ENCODE measurements around the gene GPR18. TPM values are rescaled to one million over a fixed set of nuclear protein-coding genes. Genes with fewer than 3 reads are reported as not detected.
A peak's percentile ranks its signal among the peaks of the same experiment; 100 is the strongest.

The GPR18 gene
- total and polyA plus RNA-seq, 9 of the 15 experiments (the other 6 are each of a cell fraction or from before 2014, with no cell fraction given): 0.75 TPM; not detected in 8

DNA sequence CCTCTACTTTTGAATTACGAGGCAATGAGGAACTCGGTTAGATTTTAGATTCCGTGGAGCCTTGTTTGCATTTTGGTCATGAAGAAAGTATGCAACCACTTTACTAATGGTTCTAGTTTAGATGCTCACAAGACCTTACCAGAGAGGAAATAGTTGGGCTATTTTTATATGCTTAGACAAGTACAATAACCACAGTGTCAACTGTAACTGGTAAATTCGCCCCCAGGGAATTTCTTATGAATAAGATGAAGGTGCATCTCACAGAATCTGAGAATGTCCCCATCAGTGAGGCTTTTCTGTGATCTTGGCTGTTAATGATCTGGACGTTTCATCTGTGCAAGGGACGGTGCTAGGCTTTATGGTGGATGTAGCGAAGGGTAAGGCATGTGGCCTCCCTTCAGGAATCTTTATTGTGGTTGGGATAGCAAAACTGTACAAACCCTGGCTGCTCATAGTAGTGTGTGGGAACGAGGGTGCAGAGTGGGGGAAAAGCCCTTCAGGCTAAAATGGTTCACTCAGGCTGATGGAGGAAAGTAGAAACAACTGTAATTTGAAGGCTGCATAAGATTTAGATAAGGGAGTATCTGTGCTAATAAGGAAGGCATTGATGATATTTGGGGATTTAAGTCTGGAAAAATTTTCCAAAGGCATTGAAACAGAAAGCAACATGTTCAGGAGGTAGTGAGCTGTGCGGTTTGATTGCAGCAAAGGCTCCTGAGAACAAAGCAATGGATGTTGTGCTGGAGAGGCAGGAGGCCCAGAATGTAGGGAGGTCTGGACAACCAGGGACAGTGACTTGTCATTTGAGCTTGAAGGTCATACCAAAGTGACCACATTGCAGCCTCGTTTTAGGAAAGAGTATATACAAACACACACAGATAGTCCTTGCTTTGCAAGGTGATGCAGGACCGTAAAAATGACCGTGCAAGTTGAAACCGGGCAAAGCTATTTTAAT is 29.2 kb downstream of the GPR18 start:
- Histone ChIP-seq H3K9ac (ENCODE audit: insufficient read depth in 1 of 2, low read depth in 2 of 2, low read length in 2 of 2) (no peak overlapping the region), H3K79me2 (ENCODE audit: control insufficient read depth, insufficient read depth, low read length) (peaks cover 89% of the 10 kb centered on the region), H2AFZ (ENCODE audit: low read depth, low read length) (no peak overlapping the region), H3K27me3 (ENCODE audit: control insufficient read depth in 2 of 2, insufficient read depth in 2 of 2, low read length in 2 of 2) (no peaks in the 10 kb centered on the region), H3K4me1 (replicated peaks in 1 of 2; ENCODE audit: control insufficient read depth in 2 of 2, insufficient read depth in 2 of 2, low read length in 2 of 2) (peaks cover 0 to 12% of the 10 kb centered on the region in 2 experiments; a peak in 3 of 5 replicates), H3K9me3 (replicated peaks; ENCODE audit: control insufficient read depth, insufficient read depth, low read depth, low read length) (no peaks in the 10 kb centered on the region), H3K4me2 (ENCODE audit: insufficient read depth, low read length) (no peak overlapping the region), H3K36me3 (ENCODE audit: control insufficient read depth, insufficient read depth, low read length) (peaks cover 7% of the 10 kb centered on the region; the same call in 1 of the 3 replicates), H3K27ac (ENCODE audit: extremely low read depth, low read depth, low read length) (no peak overlapping the region), H4K20me1 (replicated peaks; ENCODE audit: control insufficient read depth, insufficient read depth, low read length) (peaks cover 17% of the 10 kb centered on the region), H3K4me3 (no peak overlapping the region), H3K9me1 (ENCODE audit: control insufficient read depth, insufficient read depth, low read length) (no peaks in the 10 kb centered on the region)
- peak; percentile 63 for ATAC-seq
- no peak for FAIRE-seq
- POLR2A ChIA-PET: interaction anchor here (0.5 kb wide), 1 partner anchor 42 kb away, joined by 3 read pairs; no protein-coding TSS in a partner anchor
- intact Hi-C loops (cut with micrococcal nuclease) (no loop called here), in situ Hi-C loops (cut with MboI) (no loop called here)
- peak in 1 of 4 experiments; percentile 17 for DNase-seq (ENCODE audit: extremely low read depth in 1 of 4, low spot score in 3 of 4)
- TF ChIP-seq CCNT2 (IDR thresholded peaks at IDR 0.05; ENCODE audit: borderline replicate concordance, extremely low read depth, insufficient read length, low read depth, low read length) (no peak), ESRRA (IDR thresholded peaks at IDR 0.05; ENCODE audit: borderline replicate concordance, low read depth) (peak; percentile 83)
- TF ChIP-seq, protein P1, sequence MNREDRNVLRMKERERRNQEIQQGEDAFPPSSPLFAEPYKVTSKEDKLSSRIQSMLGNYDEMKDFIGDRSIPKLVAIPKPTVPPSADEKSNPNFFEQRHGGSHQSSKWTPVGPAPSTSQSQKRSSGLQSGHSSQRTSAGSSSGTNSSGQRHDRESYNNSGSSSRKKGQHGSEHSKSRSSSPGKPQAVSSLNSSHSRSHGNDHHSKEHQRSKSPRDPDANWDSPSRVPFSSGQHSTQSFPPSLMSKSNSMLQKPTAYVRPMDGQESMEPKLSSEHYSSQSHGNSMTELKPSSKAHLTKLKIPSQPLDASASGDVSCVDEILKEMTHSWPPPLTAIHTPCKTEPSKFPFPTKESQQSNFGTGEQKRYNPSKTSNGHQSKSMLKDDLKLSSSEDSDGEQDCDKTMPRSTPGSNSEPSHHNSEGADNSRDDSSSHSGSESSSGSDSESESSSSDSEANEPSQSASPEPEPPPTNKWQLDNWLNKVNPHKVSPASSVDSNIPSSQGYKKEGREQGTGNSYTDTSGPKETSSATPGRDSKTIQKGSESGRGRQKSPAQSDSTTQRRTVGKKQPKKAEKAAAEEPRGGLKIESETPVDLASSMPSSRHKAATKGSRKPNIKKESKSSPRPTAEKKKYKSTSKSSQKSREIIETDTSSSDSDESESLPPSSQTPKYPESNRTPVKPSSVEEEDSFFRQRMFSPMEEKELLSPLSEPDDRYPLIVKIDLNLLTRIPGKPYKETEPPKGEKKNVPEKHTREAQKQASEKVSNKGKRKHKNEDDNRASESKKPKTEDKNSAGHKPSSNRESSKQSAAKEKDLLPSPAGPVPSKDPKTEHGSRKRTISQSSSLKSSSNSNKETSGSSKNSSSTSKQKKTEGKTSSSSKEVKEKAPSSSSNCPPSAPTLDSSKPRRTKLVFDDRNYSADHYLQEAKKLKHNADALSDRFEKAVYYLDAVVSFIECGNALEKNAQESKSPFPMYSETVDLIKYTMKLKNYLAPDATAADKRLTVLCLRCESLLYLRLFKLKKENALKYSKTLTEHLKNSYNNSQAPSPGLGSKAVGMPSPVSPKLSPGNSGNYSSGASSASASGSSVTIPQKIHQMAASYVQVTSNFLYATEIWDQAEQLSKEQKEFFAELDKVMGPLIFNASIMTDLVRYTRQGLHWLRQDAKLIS (CRISPR knock-in tag; IDR thresholded peaks at IDR 0.05): no peak
- 41% methylated on average over 13 of the region's 13 CpGs for WGBS (ENCODE audit: insufficient coverage, low coverage, missing lambda C conversion rate)
- no TSS peak for BruUV-seq (replicated peaks)
- CTCF ChIA-PET (ENCODE audit: low intra/inter-chr PET ratio): no interaction called here
